NT2/D1 (cell line): ENCODE measurements around the gene SERBP1.

Source experiments
- DNase-seq: peaks from one replicate; pipeline ENCODE4 v3.0.0-alpha.2; 2011; ENCODE audit warnings: low read depth, low spot score
- H3K27me3 ChIP-seq: 2 replicates; pipeline ENCODE4 v1.6.0; 2011; ENCODE audit warnings: mild to moderate bottlenecking; ENCODE audit not compliant: insufficient read length, insufficient read depth
- H3K36me3 ChIP-seq: 2 replicates; pipeline ENCODE4 v1.6.1; 2011; ENCODE audit warnings: mild to moderate bottlenecking, low read length, mixed read lengths; ENCODE audit not compliant: insufficient read depth, insufficient read length
- H3K4me1 ChIP-seq: 2 replicates; pipeline ENCODE4 v1.5.1; 2011; ENCODE audit not compliant: insufficient read depth, insufficient read length
- H3K4me3 ChIP-seq: 2 replicates; pipeline ENCODE4 v1.5.1; 2011; ENCODE audit warnings: low read depth; ENCODE audit not compliant: insufficient read length
- H3K9ac ChIP-seq: 2 replicates; pipeline ENCODE4 v1.6.0; 2011; ENCODE audit warnings: low read depth; ENCODE audit not compliant: insufficient read length
- H3K9me3 ChIP-seq: 2 replicates; pipeline ENCODE4 v1.5.1; 2011; ENCODE audit warnings: mild to moderate bottlenecking, low read length; ENCODE audit not compliant: insufficient read depth
- SUZ12 ChIP-seq: IDR thresholded peaks from 2 replicates; pipeline ENCODE4 v1.6.1; 2011; ENCODE audit not compliant: insufficient read length, insufficient read depth; ENCODE audit errors: extremely low read depth
- YY1 ChIP-seq: IDR thresholded peaks from 2 replicates; pipeline ENCODE4 v1.6.1; 2011; ENCODE audit not compliant: insufficient read length, insufficient read depth
- ZNF274 ChIP-seq: IDR thresholded peaks from 2 replicates; pipeline ENCODE4 v1.6.1; 2011; ENCODE audit warnings: mild to moderate bottlenecking, low read depth, low read length

SERBP1 gene

GRCh38 chr1:67439277-67440029, 9.3 kb upstream of the SERBP1 start:
- no peak overlapping the region for H3K4me3 ChIP-seq
- H3K9ac ChIP-seq, result no peak overlapping the region
- no peaks in the 10 kb centered on the region for H3K36me3 ChIP-seq
- TF ChIP-seq ZNF274 (no peak), YY1 (no peak), SUZ12 (no peak)
- H3K4me1 ChIP-seq, result no peaks in the 10 kb centered on the region
- no peaks in the 10 kb centered on the region for H3K9me3 ChIP-seq
- no peaks in the 10 kb centered on the region for H3K27me3 ChIP-seq
- DNase-seq, result no peak

GRCh38 chr1:67437961-67438360, 7.8 kb upstream of the SERBP1 start:
- Histone ChIP-seq H3K36me3 (no peaks in the 10 kb centered on the region), H3K4me3 (no peak overlapping the region), H3K9ac (no peak overlapping the region), H3K9me3 (no peaks in the 10 kb centered on the region), H3K27me3 (no peaks in the 10 kb centered on the region), H3K4me1 (no peaks in the 10 kb centered on the region)
- no peak for TF ChIP-seq ZNF274
- TF ChIP-seq SUZ12, result no peak
- TF ChIP-seq YY1, result no peak
- DNase-seq, result no peak

GRCh38 chr1:67436511-67437055, 6.4 kb upstream of the SERBP1 start:
- no peak overlapping the region for H3K4me3 ChIP-seq
- TF ChIP-seq SUZ12 (no peak), ZNF274 (no peak), YY1 (no peak)
- no peak overlapping the region for H3K9ac ChIP-seq

GRCh38 chr1:67434491-67434890, 4.3 kb upstream of the SERBP1 start:
- TF ChIP-seq SUZ12 (no peak), YY1 (no peak), ZNF274 (no peak)
- no peak overlapping the region for H3K9ac ChIP-seq
- no peaks in the 10 kb centered on the region for H3K9me3 ChIP-seq
- no peak for DNase-seq
- H3K4me1 ChIP-seq, result no peaks in the 10 kb centered on the region
- no peak overlapping the region for H3K4me3 ChIP-seq
- peaks cover 3% of the 10 kb centered on the region for H3K36me3 ChIP-seq
- H3K27me3 ChIP-seq, result no peaks in the 10 kb centered on the region

More at GRCh38 chr1:67436511-67437055, 6.4 kb upstream of the SERBP1 start:
- Histone ChIP-seq H3K27me3 (no peaks in the 10 kb centered on the region), H3K9me3 (no peaks in the 10 kb centered on the region), H3K4me1 (no peaks in the 10 kb centered on the region), H3K36me3 (no peaks in the 10 kb centered on the region)
- no peak for DNase-seq

GRCh38 chr1:67433837-67434236, 3.6 kb upstream of the SERBP1 start:
- no peaks in the 10 kb centered on the region for H3K27me3 ChIP-seq
- H3K9ac ChIP-seq, result no peak overlapping the region
- no peaks in the 10 kb centered on the region for H3K4me1 ChIP-seq
- TF ChIP-seq SUZ12, result no peak
- DNase-seq, result no peak
- H3K9me3 ChIP-seq, result no peaks in the 10 kb centered on the region
- peaks cover 9% of the 10 kb centered on the region for H3K36me3 ChIP-seq
- H3K4me3 ChIP-seq, result no peak overlapping the region

GRCh38 chr1:67432745-67433144, 2.5 kb upstream of the SERBP1 start:
- H3K27me3 ChIP-seq, result no peaks in the 10 kb centered on the region
- H3K36me3 ChIP-seq, result peaks cover 20% of the 10 kb centered on the region
- DNase-seq, result no peak
- H3K9me3 ChIP-seq, result no peaks in the 10 kb centered on the region
- H3K4me3 ChIP-seq, result no peak overlapping the region
- H3K9ac ChIP-seq, result no peak overlapping the region
- no peaks in the 10 kb centered on the region for H3K4me1 ChIP-seq
- TF ChIP-seq ZNF274 (no peak), YY1 (no peak), SUZ12 (no peak)

- H3K4me3 ChIP-seq, result no peak overlapping the region
- peaks cover 25% of the 10 kb centered on the region for H3K36me3 ChIP-seq
- H3K9ac ChIP-seq, result peak overlapping the region; percentile 37
- no peaks in the 10 kb centered on the region for H3K27me3 ChIP-seq
- DNase-seq, result no peak
- H3K9me3 ChIP-seq, result no peaks in the 10 kb centered on the region
- no peaks in the 10 kb centered on the region for H3K4me1 ChIP-seq
- TF ChIP-seq ZNF274 (no peak), SUZ12 (no peak), YY1 (no peak)
These were observed 1.8 kb upstream of the SERBP1 start for GRCh38 chr1:67431869-67432578.
